Activated CD4-positive, alpha-beta memory T cell treated with anti-CD3 and anti-CD28 coated beads, Interleukin-2, amount 10 ng/mL, durations not matched to agents 7 days and 5 days (primary cell): ENCODE measurements around the gene PKN1. TPM values are rescaled to one million over a fixed set of nuclear protein-coding genes. Genes with fewer than 3 reads are reported as not detected.

ENCODE experiments used
- CTCF ChIA-PET: fragments of 350-600 bp; sonication (Branson Sonifier 250); formaldehyde crosslinking; loops from one replicate; lab custom pipeline; 2021; ENCODE audit warnings: antibody characterized with exemption, inconsistent platforms; lab: Charles Lee
- POLR2A ChIA-PET: fragments of 350-600 bp; sonication (Branson Sonifier 250); formaldehyde crosslinking; loops from one replicate; lab custom pipeline; 2021; ENCODE audit warnings: antibody characterized with exemption; lab: Charles Lee
- DNase-seq: peaks from one replicate; pipeline ENCODE4 v3.0.0-alpha.2; 2020
- H3K27ac Mint-ChIP-seq: one replicate; pipeline ENCODE4 v1.8.0; 2021; ENCODE audit warnings: mild to moderate bottlenecking, mixed read lengths
- H3K27me3 Mint-ChIP-seq: one replicate; pipeline ENCODE4 v1.8.0; 2021; ENCODE audit warnings: mixed read lengths
- H3K36me3 Mint-ChIP-seq: one replicate; pipeline ENCODE4 v1.8.0; 2021; ENCODE audit warnings: low read depth, mixed read lengths
- H3K4me1 Mint-ChIP-seq: one replicate; pipeline ENCODE4 v1.8.0; 2021; ENCODE audit warnings: mixed read lengths
- H3K4me3 Mint-ChIP-seq: one replicate; pipeline ENCODE4 v1.8.0; 2021; ENCODE audit warnings: mild to moderate bottlenecking, mixed read lengths
- H3K9me3 Mint-ChIP-seq: one replicate; pipeline ENCODE4 v1.8.0; 2021; ENCODE audit warnings: mixed read lengths
- total RNA-seq, 2 experiments: library from RNA; stranded (reverse); gene quantifications; one replicate each; pipeline ENCODE4 v1.2.3, GENCODE V29; 2021

PKN1 gene
- total RNA-seq, 2 experiments from 2014 or later, result 219 to 232 TPM

GRCh38 chr19:14416817-14417231 is 16.3 kb upstream of the PKN1 start:
- DNase-seq, result no peak
- POLR2A ChIA-PET, result interaction anchor here (1.4 to 8.8 kb wide), 6 partner anchors 11 to 580 kb away, joined by 3 to 117 read pairs (median 14); partner anchors contain the start of genes ADGRE5 and ASF1B
- H3K27me3 Mint-ChIP-seq, result no peaks in the 10 kb centered on the region
- peaks cover 59% of the 10 kb centered on the region for H3K36me3 Mint-ChIP-seq
- no peaks in the 10 kb centered on the region for H3K9me3 Mint-ChIP-seq
- peak overlapping the region; percentile 88 for H3K4me3 Mint-ChIP-seq
- CTCF ChIA-PET, result interaction anchor here (1.1 to 3.3 kb wide), 2 partner anchors 11 to 62 kb away, joined by 3 to 15 read pairs; no protein-coding TSS in a partner anchor
- H3K27ac Mint-ChIP-seq, result peak overlapping the region; percentile 96
- peaks cover 56% of the 10 kb centered on the region for H3K4me1 Mint-ChIP-seq

- Mint-ChIP-seq H3K4me1 (peaks cover 38% of the 10 kb centered on the region), H3K27me3 (no peaks in the 10 kb centered on the region), H3K27ac (peak overlapping the region; percentile 96), H3K4me3 (peak overlapping the region; percentile 88), H3K9me3 (no peaks in the 10 kb centered on the region), H3K36me3 (peaks cover 40% of the 10 kb centered on the region)
- peak; percentile 85 for DNase-seq
- ChIA-PET POLR2A (interaction anchor here (1.0 to 8.8 kb wide), 15 partner anchors 10 to 282 kb away, joined by 3 to 117 read pairs (median 11); partner anchors contain the start of genes ADGRE5, ASF1B, DNAJB1 and PKN1), CTCF (interaction anchor here (1.3 to 3.1 kb wide), 2 partner anchors 13 to 282 kb away, joined by 5 to 10 read pairs; partner anchors contain the start of gene ASF1B)
Measured at GRCh38 chr19:14418856-14419105, 14.3 kb upstream of the PKN1 start.

GRCh38 chr19:14419106-14419813 is 13.8 kb upstream of the PKN1 start, which contains the start of gene DDX39A:
DDX39A (minus strand) TSS chr19:14419341; CDS start chr19:14413220, 6,121 bp downstream.
- no peaks in the 10 kb centered on the region for H3K27me3 Mint-ChIP-seq
- peak; percentile 99 for DNase-seq
- H3K36me3 Mint-ChIP-seq, result peaks cover 37% of the 10 kb centered on the region
- H3K27ac Mint-ChIP-seq, result peak within 1 kb of the TSS; percentile 96
- peaks cover 34% of the 10 kb centered on the region for H3K4me1 Mint-ChIP-seq
- ChIA-PET POLR2A (interaction anchor here (0.6 to 8.8 kb wide), 19 partner anchors 9 to 283 kb away, joined by 3 to 117 read pairs (median 4); partner anchors contain the start of genes ADGRE5, ASF1B, DNAJB1 and PKN1), CTCF (interaction anchor here (0.8 to 3.1 kb wide), 7 partner anchors 12 to 283 kb away, joined by 3 to 25 read pairs (median 4); partner anchors contain the start of genes ASF1B and PTGER1)
- no peaks in the 10 kb centered on the region for H3K9me3 Mint-ChIP-seq
- peak within 1 kb of the TSS; percentile 88 for H3K4me3 Mint-ChIP-seq

GRCh38 chr19:14425696-14426138 is 7.4 kb upstream of the PKN1 start:
- Mint-ChIP-seq H3K9me3 (no peaks in the 10 kb centered on the region), H3K27ac (no peak overlapping the region), H3K27me3 (peaks cover 7% of the 10 kb centered on the region), H3K4me1 (peaks cover 3% of the 10 kb centered on the region), H3K4me3 (no peak overlapping the region), H3K36me3 (no peaks in the 10 kb centered on the region)
- POLR2A ChIA-PET, result interaction anchor here (1.1 kb wide), 1 partner anchor 19 kb away, joined by 3 read pairs; no protein-coding TSS in a partner anchor
- CTCF ChIA-PET, result interaction anchor here (1.4 kb wide), 1 partner anchor 289 kb away, joined by 6 read pairs; the partner anchor contains the start of gene ASF1B
- no peak for DNase-seq

- CTCF ChIA-PET, result no interaction called here
- H3K27me3 Mint-ChIP-seq, result peaks cover 13% of the 10 kb centered on the region
- POLR2A ChIA-PET, result interaction anchor here (1.0 to 3.5 kb wide), 2 partner anchors 8 to 291 kb away, joined by 4 to 18 read pairs; partner anchors contain the start of genes ASF1B and DDX39A
Measured at GRCh38 chr19:14427461-14427860, 5.6 kb upstream of the PKN1 start.

GRCh38 chr19:14428882-14429416 is 4.2 kb upstream of the PKN1 start:
- peaks cover 18% of the 10 kb centered on the region for H3K4me1 Mint-ChIP-seq
- H3K36me3 Mint-ChIP-seq, result no peaks in the 10 kb centered on the region
- H3K4me3 Mint-ChIP-seq, result no peak overlapping the region
- ChIA-PET POLR2A (interaction anchor here (1.2 to 3.5 kb wide), 4 partner anchors 10 to 50 kb away, joined by 3 to 18 read pairs (median 4); partner anchors contain the start of gene DDX39A), CTCF (interaction anchor here (0.6 to 2.3 kb wide), 5 partner anchors 9 to 56 kb away, joined by 3 to 10 read pairs (median 4); no protein-coding TSS in a partner anchor)
- H3K27me3 Mint-ChIP-seq, result peaks cover 13% of the 10 kb centered on the region
- H3K27ac Mint-ChIP-seq, result no peak overlapping the region
- DNase-seq, result no peak
- no peaks in the 10 kb centered on the region for H3K9me3 Mint-ChIP-seq

More at GRCh38 chr19:14427461-14427860, 5.6 kb upstream of the PKN1 start:
- Mint-ChIP-seq H3K4me3 (no peak overlapping the region), H3K27ac (no peak overlapping the region), H3K9me3 (no peaks in the 10 kb centered on the region), H3K4me1 (peaks cover 14% of the 10 kb centered on the region), H3K36me3 (no peaks in the 10 kb centered on the region)
- no peak for DNase-seq

- DNase-seq, result no peak
- Mint-ChIP-seq H3K9me3 (no peaks in the 10 kb centered on the region), H3K4me3 (peak overlapping the region; percentile 21), H3K27me3 (peaks cover 13% of the 10 kb centered on the region), H3K36me3 (peaks cover 5% of the 10 kb centered on the region), H3K4me1 (peaks cover 32% of the 10 kb centered on the region), H3K27ac (no peak overlapping the region)
- ChIA-PET POLR2A (interaction anchor here (2.7 kb wide), 1 partner anchor 11 kb away, joined by 28 read pairs; the partner anchor contains the start of gene DDX39A), CTCF (interaction anchor here (0.8 to 3.2 kb wide), 6 partner anchors 11 to 82 kb away, joined by 3 to 25 read pairs (median 8); partner anchors contain the start of gene DDX39A)
Measured at GRCh38 chr19:14430712-14431111, 2.4 kb upstream of the PKN1 start.

GRCh38 chr19:14433554-14434501 is 722 bp downstream of the PKN1 start:
- H3K9me3 Mint-ChIP-seq, result no peaks in the 10 kb centered on the region
- H3K27me3 Mint-ChIP-seq, result peaks cover 10% of the 10 kb centered on the region
- peak overlapping the region; percentile 47 for H3K27ac Mint-ChIP-seq
- ChIA-PET POLR2A (interaction anchor here (0.6 to 1.1 kb wide), 7 partner anchors 14 to 70 kb away, joined by 3 to 5 read pairs (median 3); no protein-coding TSS in a partner anchor), CTCF (interaction anchor here (0.6 to 1.0 kb wide), 3 partner anchors 39 to 72 kb away, joined by 4 read pairs; no protein-coding TSS in a partner anchor)
- H3K4me3 Mint-ChIP-seq, result peak overlapping the region; percentile 72
- H3K4me1 Mint-ChIP-seq, result peaks cover 46% of the 10 kb centered on the region
- DNase-seq, result peak; percentile 43
- peaks cover 5% of the 10 kb centered on the region for H3K36me3 Mint-ChIP-seq

GRCh38 chr19:14434543-14435319 is 1.6 kb downstream of the PKN1 start:
- Mint-ChIP-seq H3K4me1 (peaks cover 53% of the 10 kb centered on the region), H3K27me3 (peaks cover 10% of the 10 kb centered on the region), H3K27ac (peak overlapping the region; percentile 69), H3K9me3 (no peaks in the 10 kb centered on the region), H3K4me3 (peak overlapping the region; percentile 72), H3K36me3 (peaks cover 5% of the 10 kb centered on the region)
- ChIA-PET CTCF (interaction anchor here (1.0 to 1.1 kb wide), 2 partner anchors 44 to 73 kb away, joined by 4 to 5 read pairs; no protein-coding TSS in a partner anchor), POLR2A (interaction anchor here (1.1 to 1.9 kb wide), 3 partner anchors 17 to 25 kb away, joined by 3 to 6 read pairs (median 5); no protein-coding TSS in a partner anchor)
- peak; percentile 58 for DNase-seq

GRCh38 chr19:14435320-14436050 is 2.4 kb downstream of the PKN1 start:
- DNase-seq, result no peak
- Mint-ChIP-seq H3K36me3 (peaks cover 12% of the 10 kb centered on the region), H3K27ac (peak overlapping the region; percentile 44), H3K4me3 (peak overlapping the region; percentile 72), H3K9me3 (no peaks in the 10 kb centered on the region), H3K4me1 (peaks cover 59% of the 10 kb centered on the region), H3K27me3 (peaks cover 8% of the 10 kb centered on the region)
- CTCF ChIA-PET, result interaction anchor here (1.1 kb wide), 1 partner anchor 43 kb away, joined by 5 read pairs; no protein-coding TSS in a partner anchor
- POLR2A ChIA-PET, result interaction anchor here (1.4 to 1.9 kb wide), 2 partner anchors 17 to 25 kb away, joined by 5 to 6 read pairs; no protein-coding TSS in a partner anchor
